WTC11 (cell line): ENCODE results near the gene PLP2. TPM values are rescaled to one million over a fixed set of nuclear protein-coding genes. Genes with fewer than 3 reads are reported as not detected.

Experiments used
- ATAC-seq: fragments of 200-7000 bp; cut with Tn5 transposase; 2 replicates; pipeline ENCODE4 v1.10.0; 2021; ENCODE audit warnings: mild to moderate bottlenecking, moderate library complexity
- CTCF ChIA-PET: fragments of 300-600 bp; sonication (Branson Sonifier 250); formaldehyde crosslinking; loops from one replicate; lab custom pipeline; 2021; ENCODE audit warnings: antibody characterized with exemption; lab: Charles Lee
- POLR2A ChIA-PET: fragments of 350-600 bp; sonication (Branson Sonifier 250); formaldehyde crosslinking; loops from one replicate; lab custom pipeline; 2021; ENCODE audit warnings: antibody characterized with exemption; lab: Charles Lee
- DNase-seq: peaks from one replicate; pipeline ENCODE4 v3.0.0; 2021; ENCODE audit warnings: low spot score
- H3K27ac Mint-ChIP-seq: 2 replicates; pipeline ENCODE4 v1.8.0; 2021; ENCODE audit warnings: mixed read lengths
- H3K27me3 Mint-ChIP-seq: 2 replicates; pipeline ENCODE4 v1.8.0; 2021; ENCODE audit warnings: low read depth, mild to moderate bottlenecking, moderate library complexity, mixed read lengths
- H3K36me3 Mint-ChIP-seq: 2 replicates; pipeline ENCODE4 v1.8.0; 2021; ENCODE audit warnings: mixed read lengths
- H3K4me1 Mint-ChIP-seq: 2 replicates; pipeline ENCODE4 v1.8.0; 2022; ENCODE audit warnings: mixed read lengths
- H3K4me3 Mint-ChIP-seq: 2 replicates; pipeline ENCODE4 v1.8.0; 2021; ENCODE audit warnings: mild to moderate bottlenecking, moderate library complexity, mixed read lengths
- H3K9me3 Mint-ChIP-seq: 2 replicates; pipeline ENCODE4 v1.8.0; 2021; ENCODE audit warnings: mixed read lengths
- CREM ChIP-seq: sonication (generic); formaldehyde crosslinking; IDR thresholded peaks from 2 replicates; pipeline ENCODE4 v1.8.1; 2022; ENCODE audit warnings: mild to moderate bottlenecking, missing genetic modification reagents, moderate library complexity
- CTCF ChIP-seq: fragments of 200-600 bp; IDR thresholded peaks from 2 replicates; pipeline ENCODE4 v1.8.0; 2022; ENCODE audit warnings: antibody characterized with exemption
- FOXP1 ChIP-seq: sonication (generic); formaldehyde crosslinking; IDR thresholded peaks from 2 replicates; pipeline ENCODE4 v1.8.0; 2022; ENCODE audit warnings: missing genetic modification reagents, mild to moderate bottlenecking, moderate library complexity, borderline replicate concordance
- IRF2 ChIP-seq: sonication (generic); formaldehyde crosslinking; IDR thresholded peaks from 2 replicates; pipeline ENCODE4 v1.8.0; 2022; ENCODE audit warnings: low read depth, missing genetic modification reagents, borderline replicate concordance
- JAZF1 ChIP-seq: fragments of 250-450 bp; sonication (Bioruptor Pico); IDR thresholded peaks from 2 replicates; pipeline ENCODE4 v1.9.0; 2021; ENCODE audit warnings: moderate library complexity, mild to moderate bottlenecking, inconsistent platforms
- PRDM15 ChIP-seq: sonication (generic); formaldehyde crosslinking; IDR thresholded peaks from 2 replicates; pipeline ENCODE4 v1.8.0; 2022; ENCODE audit warnings: missing genetic modification reagents
- USF1 ChIP-seq: sonication (generic); formaldehyde crosslinking; IDR thresholded peaks from 2 replicates; pipeline ENCODE4 v1.8.0; 2022; ENCODE audit warnings: mild to moderate bottlenecking, missing genetic modification reagents
- ZBTB21 ChIP-seq: sonication (generic); formaldehyde crosslinking; IDR thresholded peaks from 2 replicates; pipeline ENCODE4 v1.8.1; 2023; ENCODE audit warnings: mild to moderate bottlenecking, missing genetic modification reagents, borderline replicate concordance
- ZNF138 ChIP-seq: sonication (generic); formaldehyde crosslinking; conservative IDR thresholded peaks from 2 replicates; pipeline ENCODE4 v1.8.1; 2022; ENCODE audit warnings: mild to moderate bottlenecking, moderate library complexity, missing genetic modification reagents
- ZNF232 ChIP-seq: sonication (generic); formaldehyde crosslinking; IDR thresholded peaks from 2 replicates; pipeline ENCODE4 v1.8.0; 2022; ENCODE audit warnings: mild to moderate bottlenecking, missing genetic modification reagents
- ZNF317 ChIP-seq: sonication (generic); formaldehyde crosslinking; IDR thresholded peaks from 2 replicates; pipeline ENCODE4 v1.8.1; 2023; ENCODE audit warnings: low read depth, mild to moderate bottlenecking, moderate library complexity, missing genetic modification reagents, borderline replicate concordance
- ZNF396 ChIP-seq: fragments of 250-450 bp; sonication (Bioruptor Pico); IDR thresholded peaks from 2 replicates; pipeline ENCODE4 v1.8.0; 2021; ENCODE audit warnings: mild to moderate bottlenecking, moderate library complexity, borderline replicate concordance
- ZNF416 ChIP-seq: fragments of 250-450 bp; sonication (Bioruptor Pico); IDR thresholded peaks from 2 replicates; pipeline ENCODE4 v1.9.0; 2021; ENCODE audit warnings: mild to moderate bottlenecking, inconsistent platforms
- ZNF423 ChIP-seq: fragments of 250-450 bp; sonication (Bioruptor Pico); IDR thresholded peaks from 2 replicates; pipeline ENCODE4 v2.1.2; 2022; ENCODE audit warnings: mild to moderate bottlenecking, moderate library complexity
- ZNF671 ChIP-seq: fragments of 250-450 bp; sonication (Bioruptor Pico); IDR thresholded peaks from 2 replicates; pipeline ENCODE4 v1.8.0; 2021; ENCODE audit warnings: mild to moderate bottlenecking
- total RNA-seq: library from RNA; stranded (reverse); gene quantifications from 3 replicates; pipeline ENCODE4 v1.2.3, GENCODE V29; 2021
- TF ChIP-seq, protein P1 (sequence below): sonication (generic); formaldehyde crosslinking; IDR thresholded peaks from 2 replicates; pipeline ENCODE4 v1.8.0; 2023; ENCODE audit warnings: missing genetic modification reagents, mild to moderate bottlenecking, borderline replicate concordance
- TF ChIP-seq, protein P2 (sequence below): sonication (generic); formaldehyde crosslinking; IDR thresholded peaks from 2 replicates; pipeline ENCODE4 v1.8.0; 2023; ENCODE audit warnings: mild to moderate bottlenecking, missing genetic modification reagents
- TF ChIP-seq, protein P3 (sequence below): sonication (generic); formaldehyde crosslinking; conservative IDR thresholded peaks from 2 replicates; pipeline ENCODE4 v1.8.1; 2023; ENCODE audit warnings: mild to moderate bottlenecking, low read depth, missing genetic modification reagents, moderate library complexity

PLP2 gene
- total RNA-seq, 1 experiment from 2014 or later: 12.4 TPM

- H3K27ac Mint-ChIP-seq: peak overlapping the region; percentile 79; the same call in 1 of the 2 replicates
- DNase-seq (no peak), ATAC-seq (no peak)
- peaks cover 22% of the 10 kb centered on the region for H3K4me1 Mint-ChIP-seq
- H3K27me3 Mint-ChIP-seq: no peaks in the 10 kb centered on the region; the same call in 1 of the 2 replicates
- CTCF ChIA-PET: interaction anchor here (0.6 to 1.0 kb wide), 3 partner anchors 20 to 76 kb away, joined by 4 to 6 read pairs (median 6); no protein-coding TSS in a partner anchor
- TF ChIP-seq, protein P1, sequence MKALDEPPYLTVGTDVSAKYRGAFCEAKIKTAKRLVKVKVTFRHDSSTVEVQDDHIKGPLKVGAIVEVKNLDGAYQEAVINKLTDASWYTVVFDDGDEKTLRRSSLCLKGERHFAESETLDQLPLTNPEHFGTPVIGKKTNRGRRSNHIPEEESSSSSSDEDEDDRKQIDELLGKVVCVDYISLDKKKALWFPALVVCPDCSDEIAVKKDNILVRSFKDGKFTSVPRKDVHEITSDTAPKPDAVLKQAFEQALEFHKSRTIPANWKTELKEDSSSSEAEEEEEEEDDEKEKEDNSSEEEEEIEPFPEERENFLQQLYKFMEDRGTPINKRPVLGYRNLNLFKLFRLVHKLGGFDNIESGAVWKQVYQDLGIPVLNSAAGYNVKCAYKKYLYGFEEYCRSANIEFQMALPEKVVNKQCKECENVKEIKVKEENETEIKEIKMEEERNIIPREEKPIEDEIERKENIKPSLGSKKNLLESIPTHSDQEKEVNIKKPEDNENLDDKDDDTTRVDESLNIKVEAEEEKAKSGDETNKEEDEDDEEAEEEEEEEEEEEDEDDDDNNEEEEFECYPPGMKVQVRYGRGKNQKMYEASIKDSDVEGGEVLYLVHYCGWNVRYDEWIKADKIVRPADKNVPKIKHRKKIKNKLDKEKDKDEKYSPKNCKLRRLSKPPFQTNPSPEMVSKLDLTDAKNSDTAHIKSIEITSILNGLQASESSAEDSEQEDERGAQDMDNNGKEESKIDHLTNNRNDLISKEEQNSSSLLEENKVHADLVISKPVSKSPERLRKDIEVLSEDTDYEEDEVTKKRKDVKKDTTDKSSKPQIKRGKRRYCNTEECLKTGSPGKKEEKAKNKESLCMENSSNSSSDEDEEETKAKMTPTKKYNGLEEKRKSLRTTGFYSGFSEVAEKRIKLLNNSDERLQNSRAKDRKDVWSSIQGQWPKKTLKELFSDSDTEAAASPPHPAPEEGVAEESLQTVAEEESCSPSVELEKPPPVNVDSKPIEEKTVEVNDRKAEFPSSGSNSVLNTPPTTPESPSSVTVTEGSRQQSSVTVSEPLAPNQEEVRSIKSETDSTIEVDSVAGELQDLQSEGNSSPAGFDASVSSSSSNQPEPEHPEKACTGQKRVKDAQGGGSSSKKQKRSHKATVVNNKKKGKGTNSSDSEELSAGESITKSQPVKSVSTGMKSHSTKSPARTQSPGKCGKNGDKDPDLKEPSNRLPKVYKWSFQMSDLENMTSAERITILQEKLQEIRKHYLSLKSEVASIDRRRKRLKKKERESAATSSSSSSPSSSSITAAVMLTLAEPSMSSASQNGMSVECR (CRISPR knock-in tag): no peak
- TF ChIP-seq IRF2 (no peak), CREM (CRISPR knock-in tag) (no peak), JAZF1 (CRISPR knock-in tag) (no peak), CTCF (no peak), ZBTB21 (CRISPR knock-in tag) (no peak), ZNF317 (CRISPR knock-in tag) (no peak), ZNF416 (CRISPR knock-in tag) (no peak), ZNF396 (no peak), PRDM15 (CRISPR knock-in tag) (no peak), ZNF232 (CRISPR knock-in tag) (no peak), ZNF671 (CRISPR knock-in tag) (no peak), USF1 (CRISPR knock-in tag) (no peak), ZNF138 (no peak), FOXP1 (CRISPR knock-in tag) (no peak), ZNF423 (CRISPR knock-in tag) (no peak)
- TF ChIP-seq, protein P2, sequence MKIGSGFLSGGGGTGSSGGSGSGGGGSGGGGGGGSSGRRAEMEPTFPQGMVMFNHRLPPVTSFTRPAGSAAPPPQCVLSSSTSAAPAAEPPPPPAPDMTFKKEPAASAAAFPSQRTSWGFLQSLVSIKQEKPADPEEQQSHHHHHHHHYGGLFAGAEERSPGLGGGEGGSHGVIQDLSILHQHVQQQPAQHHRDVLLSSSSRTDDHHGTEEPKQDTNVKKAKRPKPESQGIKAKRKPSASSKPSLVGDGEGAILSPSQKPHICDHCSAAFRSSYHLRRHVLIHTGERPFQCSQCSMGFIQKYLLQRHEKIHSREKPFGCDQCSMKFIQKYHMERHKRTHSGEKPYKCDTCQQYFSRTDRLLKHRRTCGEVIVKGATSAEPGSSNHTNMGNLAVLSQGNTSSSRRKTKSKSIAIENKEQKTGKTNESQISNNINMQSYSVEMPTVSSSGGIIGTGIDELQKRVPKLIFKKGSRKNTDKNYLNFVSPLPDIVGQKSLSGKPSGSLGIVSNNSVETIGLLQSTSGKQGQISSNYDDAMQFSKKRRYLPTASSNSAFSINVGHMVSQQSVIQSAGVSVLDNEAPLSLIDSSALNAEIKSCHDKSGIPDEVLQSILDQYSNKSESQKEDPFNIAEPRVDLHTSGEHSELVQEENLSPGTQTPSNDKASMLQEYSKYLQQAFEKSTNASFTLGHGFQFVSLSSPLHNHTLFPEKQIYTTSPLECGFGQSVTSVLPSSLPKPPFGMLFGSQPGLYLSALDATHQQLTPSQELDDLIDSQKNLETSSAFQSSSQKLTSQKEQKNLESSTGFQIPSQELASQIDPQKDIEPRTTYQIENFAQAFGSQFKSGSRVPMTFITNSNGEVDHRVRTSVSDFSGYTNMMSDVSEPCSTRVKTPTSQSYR: no peak
- TF ChIP-seq, protein P3, sequence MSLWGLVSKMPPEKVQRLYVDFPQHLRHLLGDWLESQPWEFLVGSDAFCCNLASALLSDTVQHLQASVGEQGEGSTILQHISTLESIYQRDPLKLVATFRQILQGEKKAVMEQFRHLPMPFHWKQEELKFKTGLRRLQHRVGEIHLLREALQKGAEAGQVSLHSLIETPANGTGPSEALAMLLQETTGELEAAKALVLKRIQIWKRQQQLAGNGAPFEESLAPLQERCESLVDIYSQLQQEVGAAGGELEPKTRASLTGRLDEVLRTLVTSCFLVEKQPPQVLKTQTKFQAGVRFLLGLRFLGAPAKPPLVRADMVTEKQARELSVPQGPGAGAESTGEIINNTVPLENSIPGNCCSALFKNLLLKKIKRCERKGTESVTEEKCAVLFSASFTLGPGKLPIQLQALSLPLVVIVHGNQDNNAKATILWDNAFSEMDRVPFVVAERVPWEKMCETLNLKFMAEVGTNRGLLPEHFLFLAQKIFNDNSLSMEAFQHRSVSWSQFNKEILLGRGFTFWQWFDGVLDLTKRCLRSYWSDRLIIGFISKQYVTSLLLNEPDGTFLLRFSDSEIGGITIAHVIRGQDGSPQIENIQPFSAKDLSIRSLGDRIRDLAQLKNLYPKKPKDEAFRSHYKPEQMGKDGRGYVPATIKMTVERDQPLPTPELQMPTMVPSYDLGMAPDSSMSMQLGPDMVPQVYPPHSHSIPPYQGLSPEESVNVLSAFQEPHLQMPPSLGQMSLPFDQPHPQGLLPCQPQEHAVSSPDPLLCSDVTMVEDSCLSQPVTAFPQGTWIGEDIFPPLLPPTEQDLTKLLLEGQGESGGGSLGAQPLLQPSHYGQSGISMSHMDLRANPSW: no peak
- no peaks in the 10 kb centered on the region for H3K9me3 Mint-ChIP-seq
- H3K4me3 Mint-ChIP-seq: peak overlapping the region; percentile 77
- POLR2A ChIA-PET: interaction anchor here (0.6 to 0.9 kb wide), 2 partner anchors 23 to 55 kb away, joined by 3 to 6 read pairs; no protein-coding TSS in a partner anchor
- peaks cover 7% of the 10 kb centered on the region for H3K36me3 Mint-ChIP-seq
Observed at GRCh38 chrX:49187028-49187394, 15.3 kb downstream of the PLP2 start.
